ENCODE measurements around the gene AFF3. TPM values are rescaled to one million over a fixed set of nuclear protein-coding genes. Genes with fewer than 3 reads are reported as not detected.

Gene AFF3
- total RNA-seq, 1 experiment from 2014 or later, result 0.22 TPM

DNA sequence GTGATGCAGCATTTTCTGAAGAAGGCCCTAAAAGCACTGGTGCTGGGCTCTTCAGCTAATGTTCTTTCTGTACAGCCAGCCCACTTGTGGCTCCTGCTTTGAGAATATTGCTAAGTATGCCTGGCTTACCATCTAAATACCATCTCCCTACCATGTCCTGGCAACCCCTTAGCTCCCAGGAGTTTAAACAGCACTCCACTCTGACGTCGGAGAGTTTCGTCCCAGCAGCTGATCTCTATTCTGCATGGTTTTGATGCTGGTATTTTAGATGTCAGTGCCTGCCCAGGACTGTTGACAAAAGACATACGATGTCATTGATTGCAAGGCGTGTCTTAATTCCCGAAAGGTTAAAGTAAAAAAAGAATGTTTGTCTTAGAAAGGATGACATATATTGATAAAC is 47.0 kb upstream of the AFF3 start:
- H3K23me2 ChIP-seq (ENCODE audit: insufficient read length, low read depth, low read length, poor library complexity, severe bottlenecking), result no peaks in the 10 kb centered on the region

More for the DNA sequence above, 47.0 kb upstream of the AFF3 start:
- no peak overlapping the region for H2BK12ac ChIP-seq (ENCODE audit: insufficient read length, low read depth, low read length)
- H2BK20ac ChIP-seq (ENCODE audit: low read depth, low read length, poor library complexity, severe bottlenecking), result no peak overlapping the region
- H3K14ac ChIP-seq (ENCODE audit: insufficient read depth, low read length), result no peak overlapping the region
- no peak overlapping the region for H2BK15ac ChIP-seq (ENCODE audit: low read depth, low read length)
- Mint-ChIP-seq H3K4me3 (no peak overlapping the region), H3K36me3 (ENCODE audit: insufficient read depth in 1 of 3, low read depth in 3 of 3) (no peaks in the 10 kb centered on the region), H3K4me1 (peaks cover 3 to 4% of the 10 kb centered on the region in 2 experiments; a peak in 2 of 4 replicates), H3K9me3 (no peaks in the 10 kb centered on the region; a peak in 1 of 5 replicates), H3K27me3 (ENCODE audit: low read depth) (peaks cover 65% of the 10 kb centered on the region), H3K27ac (no peak overlapping the region)
- H4K8ac ChIP-seq (replicated peaks; ENCODE audit: insufficient read length, low read depth, low read length), result no peak overlapping the region
- DNase-seq, result no peak
- H4K91ac ChIP-seq (ENCODE audit: insufficient read length, low read depth, low read length), result no peak overlapping the region
- peaks cover 2% of the 10 kb centered on the region; the same call in 1 of the 2 replicates for H3K4me1 ChIP-seq (ENCODE audit: insufficient read depth, low read length)
- no peak overlapping the region for H2BK120ac ChIP-seq (ENCODE audit: low read depth, low read length, poor library complexity, severe bottlenecking)
- H4K5ac ChIP-seq (ENCODE audit: insufficient read length, low read depth, low read length), result no peak overlapping the region
- no peak overlapping the region for H3K4ac ChIP-seq (ENCODE audit: low read depth, low read length)
- no peak overlapping the region for H2AFZ ChIP-seq (ENCODE audit: low read length)
- no peak overlapping the region for H3K18ac ChIP-seq (ENCODE audit: insufficient read length, low read depth, low read length)
- peaks cover under 1% of the 10 kb centered on the region; the same call in 1 of the 2 replicates for H3K27me3 ChIP-seq (ENCODE audit: insufficient read depth, low read length)
- TF ChIP-seq, protein P1, sequence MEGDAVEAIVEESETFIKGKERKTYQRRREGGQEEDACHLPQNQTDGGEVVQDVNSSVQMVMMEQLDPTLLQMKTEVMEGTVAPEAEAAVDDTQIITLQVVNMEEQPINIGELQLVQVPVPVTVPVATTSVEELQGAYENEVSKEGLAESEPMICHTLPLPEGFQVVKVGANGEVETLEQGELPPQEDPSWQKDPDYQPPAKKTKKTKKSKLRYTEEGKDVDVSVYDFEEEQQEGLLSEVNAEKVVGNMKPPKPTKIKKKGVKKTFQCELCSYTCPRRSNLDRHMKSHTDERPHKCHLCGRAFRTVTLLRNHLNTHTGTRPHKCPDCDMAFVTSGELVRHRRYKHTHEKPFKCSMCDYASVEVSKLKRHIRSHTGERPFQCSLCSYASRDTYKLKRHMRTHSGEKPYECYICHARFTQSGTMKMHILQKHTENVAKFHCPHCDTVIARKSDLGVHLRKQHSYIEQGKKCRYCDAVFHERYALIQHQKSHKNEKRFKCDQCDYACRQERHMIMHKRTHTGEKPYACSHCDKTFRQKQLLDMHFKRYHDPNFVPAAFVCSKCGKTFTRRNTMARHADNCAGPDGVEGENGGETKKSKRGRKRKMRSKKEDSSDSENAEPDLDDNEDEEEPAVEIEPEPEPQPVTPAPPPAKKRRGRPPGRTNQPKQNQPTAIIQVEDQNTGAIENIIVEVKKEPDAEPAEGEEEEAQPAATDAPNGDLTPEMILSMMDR (conservative IDR thresholded peaks at IDR 0.05), result no peak
- H3K79me2 ChIP-seq (ENCODE audit: insufficient read depth, low read length), result no peaks in the 10 kb centered on the region
- no peak overlapping the region for H3T11ph ChIP-seq (ENCODE audit: low read length)
- no peak overlapping the region for H3K9ac ChIP-seq (ENCODE audit: extremely low read depth, insufficient read length, low read length)
- H3K23ac ChIP-seq (ENCODE audit: insufficient read length, low read depth, low read length), result no peak overlapping the region
- no peak overlapping the region for H3K56ac ChIP-seq (ENCODE audit: insufficient read length, low read depth, low read length)
- no peak overlapping the region for H2BK5ac ChIP-seq (ENCODE audit: insufficient read length, low read length)
- no peak overlapping the region for H2AK5ac ChIP-seq (ENCODE audit: insufficient read length, low read length)
- no peak overlapping the region for H3K27ac ChIP-seq (ENCODE audit: insufficient read length, low read depth, low read length)
- no CpG with 5 or more reads among the region's 6 CpGs for WGBS (ENCODE audit: extremely low coverage, insufficient read length, low lambda C conversion rate)
- no peaks in the 10 kb centered on the region for H3K79me1 ChIP-seq (ENCODE audit: insufficient read depth, low read depth, low read length, poor library complexity, severe bottlenecking)
- no peaks in the 10 kb centered on the region for H3K9me3 ChIP-seq (ENCODE audit: control insufficient read depth, low read depth, low read length)
- H3K4me2 ChIP-seq (ENCODE audit: insufficient read depth, insufficient read length, low read length), result no peak overlapping the region
- no peaks in the 10 kb centered on the region for H4K20me1 ChIP-seq (ENCODE audit: control insufficient read depth, insufficient read depth, insufficient read length)
